ENCODE data around the gene CFAP161.

DNA sequence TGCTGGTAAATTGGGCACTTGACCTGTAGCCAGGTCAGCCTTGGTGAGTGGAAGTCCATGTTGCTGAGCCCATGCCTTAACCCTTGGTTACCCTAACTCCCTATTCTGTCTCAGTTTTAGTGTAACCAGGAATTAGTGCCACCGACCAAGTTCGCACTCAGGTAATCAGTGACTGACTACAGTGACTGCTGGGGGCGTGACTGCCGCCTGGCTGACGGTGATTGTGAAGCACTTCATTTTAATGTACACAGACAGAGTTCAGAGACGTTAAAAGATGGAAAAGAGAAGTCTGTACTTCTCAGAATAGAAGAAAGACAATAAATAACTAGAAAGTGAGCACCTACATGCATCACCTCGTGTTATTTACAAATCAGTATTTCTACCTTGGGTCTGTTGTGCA is 17.3 kb downstream of the CFAP161 start:
- TF ChIP-seq GABPA (IDR thresholded peaks at IDR 0.05 in 1 of 2, conservative IDR thresholded peaks at IDR 0.05 in 1 of 2) (no peak), RAD21 (IDR thresholded peaks at IDR 0.05) (no peak), TAF1 (conservative IDR thresholded peaks at IDR 0.05) (no peak)
- TF ChIP-seq, protein P1, sequence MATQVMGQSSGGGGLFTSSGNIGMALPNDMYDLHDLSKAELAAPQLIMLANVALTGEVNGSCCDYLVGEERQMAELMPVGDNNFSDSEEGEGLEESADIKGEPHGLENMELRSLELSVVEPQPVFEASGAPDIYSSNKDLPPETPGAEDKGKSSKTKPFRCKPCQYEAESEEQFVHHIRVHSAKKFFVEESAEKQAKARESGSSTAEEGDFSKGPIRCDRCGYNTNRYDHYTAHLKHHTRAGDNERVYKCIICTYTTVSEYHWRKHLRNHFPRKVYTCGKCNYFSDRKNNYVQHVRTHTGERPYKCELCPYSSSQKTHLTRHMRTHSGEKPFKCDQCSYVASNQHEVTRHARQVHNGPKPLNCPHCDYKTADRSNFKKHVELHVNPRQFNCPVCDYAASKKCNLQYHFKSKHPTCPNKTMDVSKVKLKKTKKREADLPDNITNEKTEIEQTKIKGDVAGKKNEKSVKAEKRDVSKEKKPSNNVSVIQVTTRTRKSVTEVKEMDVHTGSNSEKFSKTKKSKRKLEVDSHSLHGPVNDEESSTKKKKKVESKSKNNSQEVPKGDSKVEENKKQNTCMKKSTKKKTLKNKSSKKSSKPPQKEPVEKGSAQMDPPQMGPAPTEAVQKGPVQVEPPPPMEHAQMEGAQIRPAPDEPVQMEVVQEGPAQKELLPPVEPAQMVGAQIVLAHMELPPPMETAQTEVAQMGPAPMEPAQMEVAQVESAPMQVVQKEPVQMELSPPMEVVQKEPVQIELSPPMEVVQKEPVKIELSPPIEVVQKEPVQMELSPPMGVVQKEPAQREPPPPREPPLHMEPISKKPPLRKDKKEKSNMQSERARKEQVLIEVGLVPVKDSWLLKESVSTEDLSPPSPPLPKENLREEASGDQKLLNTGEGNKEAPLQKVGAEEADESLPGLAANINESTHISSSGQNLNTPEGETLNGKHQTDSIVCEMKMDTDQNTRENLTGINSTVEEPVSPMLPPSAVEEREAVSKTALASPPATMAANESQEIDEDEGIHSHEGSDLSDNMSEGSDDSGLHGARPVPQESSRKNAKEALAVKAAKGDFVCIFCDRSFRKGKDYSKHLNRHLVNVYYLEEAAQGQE (IDR thresholded peaks at IDR 0.05) = no peak
- TF ChIP-seq, protein P2, sequence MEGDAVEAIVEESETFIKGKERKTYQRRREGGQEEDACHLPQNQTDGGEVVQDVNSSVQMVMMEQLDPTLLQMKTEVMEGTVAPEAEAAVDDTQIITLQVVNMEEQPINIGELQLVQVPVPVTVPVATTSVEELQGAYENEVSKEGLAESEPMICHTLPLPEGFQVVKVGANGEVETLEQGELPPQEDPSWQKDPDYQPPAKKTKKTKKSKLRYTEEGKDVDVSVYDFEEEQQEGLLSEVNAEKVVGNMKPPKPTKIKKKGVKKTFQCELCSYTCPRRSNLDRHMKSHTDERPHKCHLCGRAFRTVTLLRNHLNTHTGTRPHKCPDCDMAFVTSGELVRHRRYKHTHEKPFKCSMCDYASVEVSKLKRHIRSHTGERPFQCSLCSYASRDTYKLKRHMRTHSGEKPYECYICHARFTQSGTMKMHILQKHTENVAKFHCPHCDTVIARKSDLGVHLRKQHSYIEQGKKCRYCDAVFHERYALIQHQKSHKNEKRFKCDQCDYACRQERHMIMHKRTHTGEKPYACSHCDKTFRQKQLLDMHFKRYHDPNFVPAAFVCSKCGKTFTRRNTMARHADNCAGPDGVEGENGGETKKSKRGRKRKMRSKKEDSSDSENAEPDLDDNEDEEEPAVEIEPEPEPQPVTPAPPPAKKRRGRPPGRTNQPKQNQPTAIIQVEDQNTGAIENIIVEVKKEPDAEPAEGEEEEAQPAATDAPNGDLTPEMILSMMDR (IDR thresholded peaks at IDR 0.05; ENCODE audit: low read depth, low read length, missing input control) = no peak
- TF ChIP-seq, protein P3, sequence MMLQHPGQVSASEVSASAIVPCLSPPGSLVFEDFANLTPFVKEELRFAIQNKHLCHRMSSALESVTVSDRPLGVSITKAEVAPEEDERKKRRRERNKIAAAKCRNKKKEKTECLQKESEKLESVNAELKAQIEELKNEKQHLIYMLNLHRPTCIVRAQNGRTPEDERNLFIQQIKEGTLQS (IDR thresholded peaks at IDR 0.05) = no peak

Data from liver (tissue), 3 donors.